Upper lobe of left lung (tissue), 4 donors: ENCODE data around the gene POPDC2.

Experiments
- POLR2AphosphoS5 ChIP-seq, 2 donors: sonication (generic); formaldehyde crosslinking; IDR thresholded peaks; one replicate each; pipeline ENCODE4 v1.5.1; 2017; ENCODE audit warnings: antibody characterized with exemption in 2 of 2
- TF ChIP-seq, protein P1 (sequence below), 6 experiments: fragments of 450-650 bp in 4 of 6; fragments of 200-600 bp in 2 of 6; sonication (generic) in 2 of 6; IDR thresholded peaks; one replicate each; pipeline ENCODE4 v1.5.1; 2016 to 2019; ENCODE audit warnings: antibody characterized with exemption in 6 of 6

DNA sequence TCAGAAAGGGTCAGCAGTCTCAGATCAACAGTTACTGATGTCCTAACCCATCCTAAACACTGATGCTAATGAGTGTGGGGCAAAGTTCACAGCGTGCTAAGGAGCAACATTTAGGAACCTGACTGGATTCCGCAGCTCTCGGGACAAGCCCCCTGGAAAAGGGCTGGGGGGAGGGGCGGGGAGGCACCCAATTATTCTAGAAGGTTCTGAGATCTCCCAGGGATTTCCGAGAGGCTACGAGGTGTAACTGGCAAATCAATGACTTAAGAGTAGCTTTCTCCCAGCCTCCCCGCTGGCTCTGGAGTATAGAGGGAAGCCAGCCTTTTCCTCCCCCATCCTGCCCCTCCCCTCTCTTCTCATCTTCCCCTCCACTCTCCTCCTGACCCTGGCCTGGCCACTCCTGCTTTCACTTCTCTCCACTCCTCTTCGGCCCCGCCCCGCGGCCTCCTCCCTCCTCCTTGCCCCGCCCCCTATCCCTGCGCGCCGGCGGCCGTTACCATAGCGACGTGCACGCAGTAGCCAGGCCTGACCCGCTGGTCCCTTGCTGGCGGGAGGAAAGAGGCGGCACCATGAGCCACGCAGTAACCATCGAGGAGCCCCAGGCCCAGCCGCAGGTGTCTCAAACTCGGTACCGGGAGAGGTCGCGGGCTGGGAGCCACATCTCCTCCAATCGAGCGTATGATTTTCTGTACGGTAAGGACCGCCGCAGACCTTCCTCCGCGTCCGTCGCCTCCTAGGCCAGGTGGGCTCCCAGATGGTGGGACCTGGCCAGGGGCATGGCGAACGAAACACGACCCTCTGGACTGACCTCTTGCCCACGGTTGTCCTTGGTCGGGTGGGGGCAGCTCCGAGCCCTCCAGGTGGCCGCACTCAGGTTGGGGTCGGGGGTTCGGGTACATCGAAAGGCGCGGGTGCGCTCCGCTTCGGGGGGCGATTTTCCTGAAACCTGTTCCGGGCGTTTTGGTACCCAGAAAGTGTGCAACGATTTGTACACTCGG, 42.4 kb upstream of the POPDC2 start, which contains the start of gene CFAP91:
- TF ChIP-seq POLR2AphosphoS5 (IDR thresholded peaks at IDR 0.05), result peak in 1 of 2 donors; percentile 77
- TF ChIP-seq, protein P1, sequence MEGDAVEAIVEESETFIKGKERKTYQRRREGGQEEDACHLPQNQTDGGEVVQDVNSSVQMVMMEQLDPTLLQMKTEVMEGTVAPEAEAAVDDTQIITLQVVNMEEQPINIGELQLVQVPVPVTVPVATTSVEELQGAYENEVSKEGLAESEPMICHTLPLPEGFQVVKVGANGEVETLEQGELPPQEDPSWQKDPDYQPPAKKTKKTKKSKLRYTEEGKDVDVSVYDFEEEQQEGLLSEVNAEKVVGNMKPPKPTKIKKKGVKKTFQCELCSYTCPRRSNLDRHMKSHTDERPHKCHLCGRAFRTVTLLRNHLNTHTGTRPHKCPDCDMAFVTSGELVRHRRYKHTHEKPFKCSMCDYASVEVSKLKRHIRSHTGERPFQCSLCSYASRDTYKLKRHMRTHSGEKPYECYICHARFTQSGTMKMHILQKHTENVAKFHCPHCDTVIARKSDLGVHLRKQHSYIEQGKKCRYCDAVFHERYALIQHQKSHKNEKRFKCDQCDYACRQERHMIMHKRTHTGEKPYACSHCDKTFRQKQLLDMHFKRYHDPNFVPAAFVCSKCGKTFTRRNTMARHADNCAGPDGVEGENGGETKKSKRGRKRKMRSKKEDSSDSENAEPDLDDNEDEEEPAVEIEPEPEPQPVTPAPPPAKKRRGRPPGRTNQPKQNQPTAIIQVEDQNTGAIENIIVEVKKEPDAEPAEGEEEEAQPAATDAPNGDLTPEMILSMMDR (IDR thresholded peaks at IDR 0.05), result no peak
